GM18858 (cell line): ENCODE measurements around the gene SLC22A12.

Experiments used
- ATAC-seq: cut with Tn5 transposase; IDR thresholded peaks from one replicate; pipeline ENCODE4 v1.9.1; 2021; ENCODE audit not compliant: unreplicated experiment

The SLC22A12 gene

DNA sequence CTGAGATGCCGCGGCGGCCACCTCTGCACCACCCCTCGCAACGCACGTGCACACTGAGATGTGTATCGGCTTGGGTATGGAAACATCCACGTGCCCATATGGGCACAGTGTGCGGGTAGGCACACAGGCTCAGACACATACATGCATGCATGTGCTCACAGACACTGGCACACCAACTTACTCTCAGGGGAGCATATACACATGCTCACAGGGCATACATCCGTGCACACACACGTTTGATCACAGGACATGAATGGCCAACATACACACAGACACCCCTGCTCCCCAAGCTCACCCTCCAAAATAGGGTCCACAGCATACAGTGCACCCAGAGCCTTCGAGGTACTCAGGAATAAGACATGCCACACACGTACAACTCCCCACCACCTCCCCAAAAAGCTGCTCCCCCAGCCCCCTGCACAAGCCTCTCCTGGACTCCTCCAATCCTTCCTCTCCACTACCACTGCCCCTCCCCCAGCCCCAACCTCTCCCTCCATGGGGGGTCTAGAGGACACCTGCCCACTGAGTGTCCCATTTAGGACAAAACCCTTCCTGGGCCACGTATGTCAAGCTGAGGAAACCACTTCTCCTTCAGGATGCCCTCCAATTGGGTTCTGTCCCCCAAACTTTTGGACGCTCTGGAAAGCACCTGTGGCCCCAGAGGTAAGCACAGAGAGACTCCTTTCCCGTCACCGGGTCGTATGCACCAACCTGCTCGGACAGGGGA is 53.1 kb downstream of the SLC22A12 start:
- no peak for ATAC-seq

- ATAC-seq = no peak
Measured at GRCh38 chr11:64644647-64645275, 53.7 kb downstream of the SLC22A12 start.

GRCh38 chr11:64647019-64647779 is 56.2 kb downstream of the SLC22A12 start:
- ATAC-seq = no peak

GRCh38 chr11:64648551-64648950 is 57.5 kb downstream of the SLC22A12 start:
- ATAC-seq = no peak

DNA sequence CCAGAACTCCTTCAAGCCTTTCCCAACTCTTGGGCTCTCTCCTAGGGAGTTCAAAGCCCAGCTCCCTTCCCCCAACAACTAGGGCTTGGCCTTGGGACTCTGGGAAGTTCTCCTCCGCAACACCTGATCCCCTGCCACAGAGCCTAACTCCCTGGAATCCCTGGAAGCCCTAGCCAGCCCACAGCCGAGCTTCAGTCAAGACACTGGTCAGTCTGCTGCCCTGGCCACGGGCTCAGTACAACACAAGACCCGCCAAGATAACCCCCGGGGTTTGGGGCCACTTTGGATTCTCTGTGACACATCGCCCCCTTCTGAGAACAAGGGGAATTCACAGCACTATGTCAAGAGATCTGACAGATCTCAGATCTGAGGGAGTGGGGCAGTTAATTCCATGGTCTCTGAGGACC is 58.3 kb downstream of the SLC22A12 start:
- ATAC-seq = no peak

- ATAC-seq = no peak
Measured at GRCh38 chr11:64650923-64651523, 60.0 kb downstream of the SLC22A12 start.
